Measurements from ENCODE around the gene RNLS.

DNA sequence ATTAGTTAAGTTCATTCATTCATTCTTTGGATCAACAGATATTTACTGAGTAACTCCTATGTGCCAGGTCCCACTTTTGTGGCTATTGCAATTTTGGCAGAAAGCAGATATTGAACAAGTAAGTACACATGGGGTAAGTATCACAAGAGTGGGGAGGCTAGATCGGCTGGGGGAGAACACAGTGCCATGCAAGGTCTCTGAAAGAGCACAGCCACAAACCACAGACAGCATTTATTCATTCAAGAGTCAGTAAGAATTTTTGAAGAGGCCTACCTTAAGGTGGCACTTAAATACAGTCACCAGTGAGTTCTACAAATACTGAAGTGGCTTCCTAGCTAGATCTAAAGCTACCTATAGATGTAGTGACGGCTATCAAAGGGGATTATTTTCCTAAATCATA is 304.2 kb downstream of the RNLS start:
- TF ChIP-seq, protein P1, sequence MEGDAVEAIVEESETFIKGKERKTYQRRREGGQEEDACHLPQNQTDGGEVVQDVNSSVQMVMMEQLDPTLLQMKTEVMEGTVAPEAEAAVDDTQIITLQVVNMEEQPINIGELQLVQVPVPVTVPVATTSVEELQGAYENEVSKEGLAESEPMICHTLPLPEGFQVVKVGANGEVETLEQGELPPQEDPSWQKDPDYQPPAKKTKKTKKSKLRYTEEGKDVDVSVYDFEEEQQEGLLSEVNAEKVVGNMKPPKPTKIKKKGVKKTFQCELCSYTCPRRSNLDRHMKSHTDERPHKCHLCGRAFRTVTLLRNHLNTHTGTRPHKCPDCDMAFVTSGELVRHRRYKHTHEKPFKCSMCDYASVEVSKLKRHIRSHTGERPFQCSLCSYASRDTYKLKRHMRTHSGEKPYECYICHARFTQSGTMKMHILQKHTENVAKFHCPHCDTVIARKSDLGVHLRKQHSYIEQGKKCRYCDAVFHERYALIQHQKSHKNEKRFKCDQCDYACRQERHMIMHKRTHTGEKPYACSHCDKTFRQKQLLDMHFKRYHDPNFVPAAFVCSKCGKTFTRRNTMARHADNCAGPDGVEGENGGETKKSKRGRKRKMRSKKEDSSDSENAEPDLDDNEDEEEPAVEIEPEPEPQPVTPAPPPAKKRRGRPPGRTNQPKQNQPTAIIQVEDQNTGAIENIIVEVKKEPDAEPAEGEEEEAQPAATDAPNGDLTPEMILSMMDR (conservative IDR thresholded peaks at IDR 0.05; ENCODE audit: low read depth, low read length) = no peak
- no peak for TF ChIP-seq EZH2 (IDR thresholded peaks at IDR 0.05; ENCODE audit: borderline replicate concordance, low read depth, low read length, poor library complexity, severe bottlenecking)

All from A673 (cell line).